Measurements from ENCODE around the gene ZNF530.

The ZNF530 gene

DNA sequence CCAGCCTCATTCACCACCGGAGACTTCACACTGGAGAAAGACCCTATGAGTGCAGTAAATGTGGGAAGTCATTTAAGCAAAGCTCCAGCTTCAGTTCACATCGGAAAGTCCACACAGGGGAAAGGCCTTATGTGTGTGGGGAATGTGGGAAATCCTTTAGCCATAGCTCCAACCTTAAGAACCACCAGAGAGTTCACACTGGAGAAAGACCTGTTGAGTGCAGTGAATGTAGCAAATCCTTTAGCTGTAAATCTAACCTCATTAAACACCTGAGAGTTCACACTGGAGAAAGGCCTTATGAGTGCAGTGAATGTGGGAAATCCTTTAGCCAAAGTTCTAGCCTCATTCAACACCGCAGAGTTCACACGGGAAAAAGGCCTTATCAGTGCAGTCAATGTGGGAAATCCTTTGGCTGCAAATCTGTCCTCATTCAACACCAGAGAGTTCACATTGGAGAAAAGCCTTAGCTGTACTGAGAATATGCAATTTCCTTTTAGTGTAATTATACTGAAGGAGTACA lies 42.1 kb downstream of the ZNF530 start:
- Mint-ChIP-seq H3K4me3 (no peak overlapping the region), H3K4me1 (no peaks in the 10 kb centered on the region), H3K9me3 (peaks cover 29% of the 10 kb centered on the region), H3K27ac (no peak overlapping the region), H3K27me3 (no peaks in the 10 kb centered on the region), H3K36me3 (peaks cover 59% of the 10 kb centered on the region)
- no peak for ATAC-seq (ENCODE audit: low read depth)
- DNase-seq (ENCODE audit: low spot score in 2 of 2), result no peak

GRCh38 chr19:57642396-57643046 lies 42.8 kb downstream of the ZNF530 start:
- H3K36me3 Mint-ChIP-seq, result peaks cover 52% of the 10 kb centered on the region
- no peak for ATAC-seq (ENCODE audit: low read depth)
- H3K9me3 Mint-ChIP-seq, result peaks cover 26% of the 10 kb centered on the region
- H3K27me3 Mint-ChIP-seq, result no peaks in the 10 kb centered on the region
- no peaks in the 10 kb centered on the region for H3K4me1 Mint-ChIP-seq
- no peak overlapping the region for H3K4me3 Mint-ChIP-seq
- DNase-seq (ENCODE audit: low spot score in 2 of 2), result no peak
- no peak overlapping the region for H3K27ac Mint-ChIP-seq

- DNase-seq (ENCODE audit: low spot score in 2 of 2), result no peak
- H3K4me3 Mint-ChIP-seq, result no peak overlapping the region
- H3K36me3 Mint-ChIP-seq, result peaks cover 43% of the 10 kb centered on the region
- H3K27me3 Mint-ChIP-seq, result no peaks in the 10 kb centered on the region
- ATAC-seq (ENCODE audit: low read depth), result no peak
- H3K4me1 Mint-ChIP-seq, result no peaks in the 10 kb centered on the region
- H3K27ac Mint-ChIP-seq, result no peak overlapping the region
- peaks cover 21% of the 10 kb centered on the region for H3K9me3 Mint-ChIP-seq
Measured at GRCh38 chr19:57643734-57644133, 44.0 kb downstream of the ZNF530 start.

GRCh38 chr19:57648331-57649003 lies 48.8 kb downstream of the ZNF530 start:
- H3K27ac Mint-ChIP-seq, result no peak overlapping the region
- H3K4me1 Mint-ChIP-seq, result no peaks in the 10 kb centered on the region
- H3K9me3 Mint-ChIP-seq, result peaks cover 20% of the 10 kb centered on the region

DNA sequence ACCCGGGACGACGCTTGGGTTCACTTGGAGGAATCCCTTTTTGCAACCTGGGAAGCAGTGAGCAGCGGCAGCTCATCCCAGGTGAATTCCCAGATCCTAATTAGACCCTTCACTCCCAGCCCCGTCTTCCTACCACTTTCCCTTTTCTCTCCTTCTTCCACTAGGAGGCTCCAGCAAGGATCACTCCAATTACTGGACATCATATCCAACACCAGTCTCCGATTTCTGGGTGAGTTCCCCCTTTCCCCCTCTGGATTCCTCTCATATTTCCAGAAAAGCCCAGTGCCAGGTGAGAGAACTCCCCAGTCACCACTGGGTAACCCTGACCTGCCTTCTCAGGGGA lies 51.9 kb downstream of the ZNF530 start:
- Mint-ChIP-seq H3K4me3 (no peak overlapping the region), H3K27me3 (peaks cover 36% of the 10 kb centered on the region)

More at GRCh38 chr19:57648331-57649003, 48.8 kb downstream of the ZNF530 start:
- H3K4me3 Mint-ChIP-seq, result no peak overlapping the region
- H3K36me3 Mint-ChIP-seq, result peaks cover 7% of the 10 kb centered on the region
- no peak for DNase-seq (ENCODE audit: low spot score in 2 of 2)
- peaks cover 15% of the 10 kb centered on the region for H3K27me3 Mint-ChIP-seq
- no peak for ATAC-seq (ENCODE audit: low read depth)

DNA sequence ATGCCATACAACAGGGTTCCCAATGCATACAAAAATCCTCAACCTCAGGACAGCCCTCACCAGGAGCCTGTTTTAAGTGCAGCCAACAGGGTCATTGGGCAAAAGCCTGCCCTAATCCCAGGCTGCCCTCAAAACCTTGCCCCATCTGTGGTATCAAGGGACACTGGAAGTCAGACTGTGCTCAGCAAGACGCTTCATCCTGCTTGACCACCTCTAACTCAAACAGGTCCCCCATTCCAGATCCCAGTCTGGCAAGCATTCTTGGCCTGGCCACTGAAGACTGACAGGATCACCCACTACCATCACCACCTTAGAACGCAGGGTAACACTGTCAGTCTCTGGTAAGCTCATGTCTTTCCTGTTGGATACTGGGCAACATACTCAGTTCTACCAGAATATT lies 54.0 kb downstream of the ZNF530 start:
- Mint-ChIP-seq H3K9me3 (peaks cover 30% of the 10 kb centered on the region), H3K27ac (no peak overlapping the region), H3K4me3 (no peak overlapping the region), H3K4me1 (no peaks in the 10 kb centered on the region), H3K27me3 (peaks cover 36% of the 10 kb centered on the region), H3K36me3 (peaks cover 16% of the 10 kb centered on the region)
- DNase-seq (ENCODE audit: low spot score in 2 of 2) (no peak), ATAC-seq (ENCODE audit: low read depth) (no peak)

More for the DNA sequence above, 51.9 kb downstream of the ZNF530 start:
- DNase-seq (ENCODE audit: low spot score in 2 of 2) (no peak), ATAC-seq (ENCODE audit: low read depth) (no peak)
- Mint-ChIP-seq H3K36me3 (peaks cover 16% of the 10 kb centered on the region), H3K27ac (no peak overlapping the region), H3K4me1 (no peaks in the 10 kb centered on the region), H3K9me3 (peaks cover 32% of the 10 kb centered on the region)

DNA sequence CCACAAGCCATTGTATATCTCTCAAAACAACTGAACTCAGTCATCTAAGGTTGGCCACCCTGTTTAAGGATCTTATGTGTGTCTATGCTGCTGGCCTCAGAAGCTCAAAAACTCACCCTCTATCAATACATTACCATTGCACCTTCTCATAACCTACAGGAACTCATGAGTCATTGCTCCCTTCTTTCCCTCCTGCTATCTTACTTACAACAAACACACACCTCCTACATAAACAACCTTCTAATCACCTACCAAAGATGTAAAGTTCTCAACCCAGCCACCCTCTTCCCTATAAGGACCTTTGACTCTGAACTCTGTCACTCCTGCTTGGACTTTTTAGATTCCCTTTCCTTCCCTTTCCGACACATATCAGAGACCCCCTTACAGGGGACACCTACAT lies 55.8 kb downstream of the ZNF530 start:
- ATAC-seq (ENCODE audit: low read depth), result no peak
- DNase-seq (ENCODE audit: low spot score in 2 of 2), result no peak

DNA sequence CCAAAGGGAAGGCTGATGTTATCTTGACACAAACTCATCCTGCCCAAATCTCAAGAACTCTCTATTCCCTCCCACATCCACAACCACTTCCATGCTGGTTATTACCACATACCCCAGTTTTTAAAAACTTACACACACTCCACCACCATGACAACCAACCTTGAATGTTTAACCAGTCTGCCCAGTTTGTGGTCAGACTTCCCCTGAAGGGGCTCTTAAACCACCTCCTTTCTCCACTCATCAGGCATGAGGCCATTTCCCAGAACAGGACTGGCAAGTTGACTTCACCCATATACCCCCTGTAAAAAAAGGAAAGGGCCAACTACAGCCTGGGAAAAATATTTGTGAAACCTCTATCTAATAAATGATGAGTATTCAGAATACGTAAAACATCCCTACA lies 56.7 kb downstream of the ZNF530 start:
- Mint-ChIP-seq H3K4me3 (no peak overlapping the region), H3K36me3 (peaks cover 16% of the 10 kb centered on the region), H3K27ac (no peak overlapping the region), H3K27me3 (peaks cover 39% of the 10 kb centered on the region), H3K4me1 (no peaks in the 10 kb centered on the region), H3K9me3 (peaks cover 29% of the 10 kb centered on the region)
- ATAC-seq (ENCODE audit: low read depth) (no peak), DNase-seq (ENCODE audit: low spot score in 2 of 2) (no peak)

More for the DNA sequence above, 55.8 kb downstream of the ZNF530 start:
- Mint-ChIP-seq H3K27ac (no peak overlapping the region), H3K4me1 (no peaks in the 10 kb centered on the region), H3K27me3 (peaks cover 36% of the 10 kb centered on the region), H3K4me3 (no peak overlapping the region), H3K36me3 (peaks cover 16% of the 10 kb centered on the region), H3K9me3 (peaks cover 30% of the 10 kb centered on the region)

All from memory B cell (primary cell).